NCI-H446 treated with DMSO at 0.1 percent for 48 hours (cell line): ENCODE measurements around the gene ZXDB.
"Not testable (repeated sequence)": the region's sequence is repeated elsewhere in the genome, so short reads cannot be mapped to it uniquely, and the experiment has no call there.

Experiments used
- DNase-seq: peaks from one replicate; lab custom pipeline; 2025; lab: John Stamatoyannopoulos, UW

The ZXDB gene

DNA sequence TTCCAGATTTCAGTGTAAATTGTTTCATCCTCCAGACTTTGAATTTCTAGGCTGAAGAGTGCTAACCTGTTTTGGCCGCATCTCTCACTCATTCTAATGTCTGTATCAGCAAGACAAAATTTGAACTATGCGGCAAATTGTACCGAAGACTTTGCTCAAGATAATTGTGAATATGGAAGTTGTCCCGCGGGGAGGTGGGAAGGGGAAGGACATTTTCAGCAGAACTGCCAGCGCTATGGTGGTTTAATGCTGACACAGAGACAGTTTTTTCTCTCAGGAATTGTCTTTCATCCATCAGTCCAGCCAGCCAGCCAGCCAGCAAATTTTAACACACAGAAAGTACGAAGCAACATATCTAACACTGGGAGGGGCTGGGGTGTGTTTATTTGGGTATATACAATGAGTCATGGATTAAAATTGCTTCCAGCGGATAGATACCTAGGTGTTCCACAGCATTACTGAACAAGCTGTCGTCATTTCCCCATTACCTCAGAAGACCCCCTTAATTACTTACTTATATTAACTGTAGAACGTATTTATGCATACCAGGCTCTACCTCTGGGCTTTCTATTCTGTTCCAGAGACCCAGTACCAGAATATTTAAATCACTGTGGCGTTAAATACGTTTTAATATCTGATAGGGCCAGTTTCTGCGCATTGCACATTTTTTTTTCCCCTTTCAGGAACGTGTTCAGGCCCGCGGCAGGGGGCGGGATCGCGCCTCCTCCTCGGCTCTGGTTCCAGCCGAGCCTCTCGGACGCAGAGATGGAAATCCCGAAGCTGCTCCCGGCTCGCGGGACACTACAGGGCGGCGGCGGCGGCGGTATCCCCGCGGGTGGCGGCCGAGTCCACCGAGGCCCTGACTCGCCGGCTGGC lies at the start of gene ZXDB:
ZXDB (plus strand) TSS at position 728 of the 876 bp plus-strand sequence; CDS start at position 766, 38 bp downstream.
- DNase-seq, result not testable (repeated sequence)

DNA sequence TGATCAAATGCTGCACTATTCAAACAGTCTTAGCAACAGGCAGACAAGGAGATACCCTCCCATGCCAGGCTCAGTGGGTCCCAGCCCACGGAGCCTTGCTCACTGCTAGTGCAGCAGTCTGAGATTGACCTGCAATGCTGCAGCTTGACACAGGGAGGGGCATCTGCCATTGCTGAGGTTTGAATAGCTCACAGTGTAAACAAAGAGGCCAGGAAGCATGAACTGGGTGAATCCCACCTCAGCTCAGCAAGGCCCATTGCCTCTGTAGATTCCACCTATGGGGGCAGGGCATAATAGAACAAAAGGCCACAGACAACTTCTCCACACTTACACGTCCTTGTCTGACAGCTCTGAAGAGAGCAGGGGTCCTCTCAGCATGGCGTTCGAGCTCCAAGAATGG lies 26.6 kb upstream of the ZXDB start:
- DNase-seq, result no peak

DNA sequence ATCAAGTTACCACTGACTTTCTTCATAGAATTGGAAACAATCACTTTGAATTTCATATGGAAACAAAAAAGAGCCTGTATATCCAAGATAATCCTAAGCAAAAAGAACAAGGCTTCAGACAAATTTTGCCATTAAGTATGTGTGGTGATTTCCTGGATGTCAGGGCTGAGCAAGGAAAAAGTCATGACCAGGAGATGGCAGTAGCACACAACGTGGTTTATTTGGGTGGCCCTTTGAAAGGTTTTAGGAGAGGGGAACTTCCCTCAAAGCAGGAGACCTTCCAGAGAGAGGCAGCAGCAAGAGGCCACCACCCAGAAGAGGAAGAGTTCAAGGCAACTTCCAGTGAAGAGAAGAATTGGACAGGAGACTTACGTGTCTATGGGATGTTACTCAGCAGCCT lies 18.1 kb upstream of the ZXDB start:
- DNase-seq, result no peak

DNA sequence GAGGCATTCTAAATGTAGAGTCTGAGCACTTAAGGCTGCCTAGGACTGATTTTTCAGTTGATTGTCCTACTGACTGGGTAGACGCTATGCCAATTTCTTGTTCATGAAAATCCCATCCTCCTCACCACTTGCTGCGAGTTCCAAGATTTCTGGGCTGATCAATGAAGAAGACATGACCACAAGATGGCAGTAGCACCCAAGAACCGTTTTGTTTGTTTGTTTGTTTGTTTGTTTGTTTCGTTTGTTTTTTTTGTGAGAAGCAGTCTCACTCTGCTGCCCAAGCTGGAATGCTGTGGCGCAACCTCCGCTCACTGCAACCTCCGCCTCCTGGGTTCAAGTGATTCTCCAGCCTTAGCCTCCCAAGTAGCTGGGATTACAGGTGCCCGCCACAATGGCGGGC lies 8.9 kb upstream of the ZXDB start:
- DNase-seq, result not testable (repeated sequence)

DNA sequence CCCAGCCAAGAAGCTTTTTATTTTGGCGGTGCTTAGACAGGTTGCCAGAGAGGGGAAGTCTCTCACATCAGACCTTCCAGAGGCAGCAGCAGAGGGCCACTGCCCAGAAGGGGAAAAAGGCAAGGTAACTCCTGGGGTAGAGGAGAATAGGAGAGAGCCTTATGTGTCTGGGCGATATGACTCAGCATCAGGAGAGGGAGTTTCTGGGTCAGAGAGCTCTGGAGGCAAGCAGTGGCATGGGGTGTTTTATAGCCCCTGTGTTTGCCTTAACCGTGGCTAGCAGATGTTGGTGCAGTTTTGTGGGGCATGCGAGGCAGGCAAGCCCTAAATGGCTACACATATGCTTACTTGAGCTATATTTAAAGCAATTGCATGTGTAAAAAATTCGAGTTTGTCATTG lies 8.3 kb upstream of the ZXDB start:
- DNase-seq, result no peak

DNA sequence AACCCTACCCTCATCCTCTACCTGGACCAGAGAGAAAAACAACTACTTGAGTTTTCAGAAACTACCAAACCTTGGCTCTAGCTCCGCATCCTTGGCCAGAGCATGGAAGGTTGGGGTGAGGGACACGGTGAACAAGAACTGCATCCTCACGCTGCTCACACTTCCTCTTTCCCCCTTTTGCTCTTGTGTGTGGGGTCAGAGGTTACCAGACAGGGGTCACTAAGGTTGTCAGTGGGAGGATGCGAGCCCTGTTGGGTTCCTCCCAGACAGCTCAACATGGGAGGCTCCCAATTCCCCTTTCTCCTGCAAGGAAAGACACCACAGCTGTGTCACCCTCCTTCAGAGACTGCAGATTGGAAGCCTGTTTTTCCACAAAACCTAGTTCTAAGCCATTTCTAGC lies 5.5 kb upstream of the ZXDB start:
- DNase-seq, result no peak

DNA sequence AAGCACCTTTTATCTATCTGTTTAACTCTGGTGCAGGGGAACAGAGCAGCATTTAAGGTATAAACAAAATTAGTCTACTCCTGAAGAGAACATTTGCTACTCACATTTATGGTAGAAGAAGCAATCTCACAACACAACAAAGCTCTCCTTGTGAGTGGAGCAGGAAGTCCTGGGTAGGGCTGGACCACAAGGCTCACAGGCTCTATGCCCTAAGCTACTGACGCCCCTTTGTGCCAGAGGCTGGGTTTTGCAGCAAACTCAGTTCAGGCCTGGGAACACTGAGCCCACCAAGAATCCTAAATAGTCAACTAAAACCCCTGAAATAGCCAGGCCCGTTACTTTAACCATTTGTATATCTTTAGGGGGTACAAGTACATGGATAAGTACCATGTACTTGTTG lies 4.7 kb upstream of the ZXDB start:
- DNase-seq, result no peak

DNA sequence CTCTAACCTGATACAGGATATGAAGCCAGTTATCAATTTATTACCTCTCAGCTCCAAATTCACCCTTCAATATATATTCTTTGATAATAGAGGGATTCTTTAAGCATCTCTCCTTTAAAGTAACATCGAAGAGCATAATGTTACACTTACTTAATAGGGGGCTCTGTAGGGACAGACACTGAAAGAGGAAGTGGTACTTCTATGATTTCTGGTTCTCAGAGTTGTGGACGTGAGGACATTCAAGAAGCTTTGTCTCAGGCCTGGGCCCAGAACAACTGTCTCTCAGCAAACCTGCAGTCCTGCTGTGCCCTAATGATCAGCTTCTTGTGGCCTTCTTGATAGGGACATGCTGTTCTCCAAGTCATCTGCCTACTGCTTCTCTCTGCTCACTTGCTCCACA lies 4.2 kb upstream of the ZXDB start:
- DNase-seq, result no peak

DNA sequence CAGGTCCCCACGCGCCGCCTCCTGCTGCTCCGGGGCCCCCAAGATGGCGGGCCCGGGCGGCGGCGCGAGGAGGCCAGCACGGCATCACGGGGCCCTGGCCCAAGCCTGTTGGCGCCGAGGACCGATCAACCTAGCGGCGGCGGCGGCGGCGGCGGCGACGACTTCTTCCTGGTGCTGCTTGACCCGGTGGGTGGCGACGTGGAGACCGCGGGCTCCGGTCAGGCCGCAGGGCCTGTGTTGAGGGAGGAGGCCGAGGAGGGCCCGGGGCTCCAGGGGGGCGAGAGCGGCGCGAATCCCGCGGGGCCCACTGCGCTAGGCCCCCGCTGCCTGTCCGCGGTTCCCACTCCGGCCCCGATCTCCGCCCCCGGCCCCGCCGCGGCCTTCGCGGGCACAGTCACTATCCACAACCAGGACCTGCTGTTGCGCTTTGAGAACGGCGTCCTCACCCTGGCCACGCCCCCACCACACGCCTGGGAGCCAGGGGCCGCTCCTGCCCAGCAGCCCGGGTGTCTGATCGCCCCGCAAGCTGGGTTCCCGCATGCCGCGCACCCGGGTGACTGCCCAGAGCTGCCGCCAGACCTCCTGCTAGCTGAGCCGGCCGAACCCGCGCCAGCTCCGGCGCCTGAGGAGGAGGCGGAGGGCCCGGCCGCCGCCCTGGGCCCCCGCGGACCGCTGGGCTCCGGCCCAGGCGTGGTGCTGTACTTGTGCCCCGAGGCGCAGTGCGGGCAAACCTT lies 516 bp downstream of the ZXDB start:
- DNase-seq, result not testable (repeated sequence)

DNA sequence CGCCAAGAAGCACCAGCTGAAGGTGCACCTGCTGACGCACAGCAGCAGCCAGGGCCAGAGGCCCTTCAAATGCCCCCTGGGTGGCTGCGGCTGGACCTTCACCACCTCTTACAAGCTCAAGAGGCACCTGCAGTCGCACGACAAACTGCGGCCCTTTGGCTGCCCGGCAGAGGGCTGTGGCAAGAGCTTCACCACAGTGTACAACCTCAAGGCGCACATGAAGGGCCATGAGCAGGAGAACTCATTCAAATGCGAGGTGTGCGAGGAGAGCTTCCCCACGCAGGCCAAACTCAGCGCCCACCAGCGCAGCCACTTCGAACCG lies 1.0 kb downstream of the ZXDB start:
- not testable (repeated sequence) for DNase-seq

DNA sequence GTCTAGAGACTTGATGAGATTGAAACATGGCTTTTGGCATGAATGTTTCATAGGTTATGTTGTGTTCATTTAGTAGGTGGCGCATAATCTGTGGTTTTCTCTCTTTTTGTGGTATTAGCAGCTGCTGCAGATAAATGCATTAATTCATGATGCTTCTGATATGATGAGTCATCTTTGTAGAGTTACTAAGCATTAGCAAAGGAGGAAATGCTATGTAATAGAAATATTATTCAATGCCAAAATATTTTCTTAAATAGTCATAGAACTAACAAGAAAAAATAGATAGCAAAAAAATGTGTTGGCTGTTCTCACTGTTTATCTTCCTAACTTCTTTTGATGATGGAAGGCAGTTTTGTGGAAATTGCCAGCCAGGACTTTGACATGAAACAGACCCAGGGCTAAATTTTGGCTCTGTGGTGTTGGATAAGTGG lies 3.6 kb downstream of the ZXDB start:
- no peak for DNase-seq

DNA sequence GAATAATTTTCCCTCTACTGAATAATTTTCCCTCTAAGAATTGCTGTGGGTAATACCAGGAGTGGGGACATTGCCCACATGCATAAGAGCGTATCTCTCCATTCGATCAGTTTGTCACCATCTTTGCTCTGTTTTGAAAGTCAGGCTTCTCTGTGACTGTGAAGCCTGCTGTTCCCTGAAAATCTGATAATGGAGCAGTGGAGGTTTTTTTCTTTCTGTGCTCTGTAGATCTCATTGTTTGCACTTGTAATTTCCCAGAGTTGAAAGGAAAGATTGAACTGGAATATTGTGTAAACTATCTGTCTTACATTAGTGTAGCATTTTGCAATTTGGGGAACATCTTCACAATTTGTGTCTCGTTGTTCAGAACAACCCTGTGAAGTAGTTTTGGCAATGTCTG lies 4.3 kb downstream of the ZXDB start:
- DNase-seq, result no peak

DNA sequence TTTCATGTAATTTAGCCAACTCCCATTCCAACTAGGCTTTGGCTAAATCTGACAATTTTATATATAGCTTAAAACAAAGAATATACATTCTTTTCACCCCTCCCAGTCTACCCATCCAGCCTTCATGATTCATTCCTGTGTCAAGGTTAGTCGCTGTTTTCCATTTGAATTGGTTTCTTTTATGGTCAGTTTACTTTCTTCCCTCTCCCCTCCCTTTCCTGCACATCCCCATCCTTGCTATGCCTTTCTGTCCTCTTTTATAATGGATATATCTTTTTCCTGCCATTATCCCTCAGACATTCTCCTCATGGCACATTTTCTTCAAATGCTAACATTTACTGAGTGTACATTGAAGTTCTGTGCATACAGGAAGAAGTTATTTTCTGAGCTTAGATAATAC lies 4.7 kb downstream of the ZXDB start:
- no peak for DNase-seq

DNA sequence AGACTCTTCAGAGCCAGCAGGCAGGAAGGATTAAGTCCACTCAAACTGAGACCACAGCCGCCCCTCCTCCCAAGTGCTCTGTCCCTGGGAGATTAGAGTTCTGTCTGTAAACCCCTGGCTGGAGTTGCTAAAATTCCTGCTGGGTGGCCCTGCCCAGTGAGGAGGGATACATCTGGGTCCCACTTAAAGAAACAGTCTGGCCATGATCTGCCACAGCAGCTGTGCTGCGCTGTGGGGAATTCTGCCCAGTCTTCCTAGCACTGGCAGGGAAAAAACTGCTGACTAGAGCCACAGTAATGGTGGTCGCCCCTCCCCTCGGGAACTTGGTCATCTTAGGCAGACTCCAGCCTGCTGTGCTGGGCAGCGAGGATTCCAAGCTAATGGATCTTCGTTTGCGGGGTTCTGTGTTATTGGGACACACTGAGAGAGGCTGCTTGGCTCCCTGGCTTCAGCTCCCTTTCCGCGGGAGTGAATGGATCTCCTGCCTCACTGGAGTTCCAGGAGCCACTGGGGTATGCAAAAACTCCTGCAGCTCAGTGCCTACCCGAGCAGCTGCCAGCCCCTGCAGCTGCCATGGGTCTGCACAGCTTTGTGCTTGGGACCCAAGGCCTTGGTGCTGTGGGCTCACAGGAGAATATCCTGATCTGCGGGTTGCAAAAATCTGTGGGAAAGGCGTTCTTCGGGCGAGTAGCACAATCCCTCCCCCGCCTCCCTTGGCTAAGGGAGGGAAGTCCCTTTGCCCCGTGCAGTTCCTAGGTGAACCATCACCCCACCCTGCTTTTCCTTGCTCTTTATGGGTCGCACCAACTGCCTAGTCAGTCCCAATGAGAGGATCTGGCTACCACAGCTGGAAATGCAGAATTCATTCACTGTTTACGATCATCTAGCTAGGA lies 15.7 kb downstream of the ZXDB start:
- DNase-seq, result no peak

DNA sequence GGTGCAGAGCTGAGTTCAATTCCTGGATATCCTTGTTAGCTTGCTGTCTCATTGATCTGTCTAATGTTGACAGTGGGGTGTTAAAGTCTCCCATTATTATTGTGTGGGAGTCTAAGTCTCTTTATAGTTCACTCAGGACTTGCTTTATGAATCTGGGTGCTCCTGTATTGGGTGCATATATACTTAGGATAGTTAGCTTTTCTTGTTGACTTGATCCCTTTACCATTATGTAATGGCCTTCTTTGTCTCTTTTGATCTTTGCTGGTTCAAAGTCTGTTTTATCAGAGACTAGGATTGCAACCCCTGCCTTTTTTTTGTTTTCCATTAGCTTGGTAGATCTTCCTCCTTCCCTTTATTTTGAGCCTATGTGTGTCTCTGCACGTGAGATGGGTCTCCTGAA lies 21.5 kb downstream of the ZXDB start:
- not testable (repeated sequence) for DNase-seq

DNA sequence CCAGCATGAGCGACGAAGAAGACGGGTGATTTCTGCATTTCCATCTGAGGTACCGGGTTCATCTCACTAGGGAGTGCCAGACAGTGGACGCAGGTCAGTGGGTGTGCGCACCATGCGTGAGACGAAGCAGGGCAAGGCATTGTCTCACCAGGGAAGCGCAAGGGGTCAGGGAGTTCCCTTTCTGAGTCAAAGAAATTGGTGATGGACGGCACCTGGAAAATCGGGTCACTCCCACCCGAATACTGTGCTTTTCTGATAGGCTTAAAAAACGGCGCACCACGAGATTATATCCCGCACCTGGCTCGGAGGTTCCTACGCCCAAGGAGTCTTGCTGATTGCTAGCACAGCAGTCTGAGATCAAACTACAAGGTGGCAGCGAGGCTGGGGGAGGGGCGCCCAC lies 37.6 kb downstream of the ZXDB start:
- not testable (repeated sequence) for DNase-seq

DNA sequence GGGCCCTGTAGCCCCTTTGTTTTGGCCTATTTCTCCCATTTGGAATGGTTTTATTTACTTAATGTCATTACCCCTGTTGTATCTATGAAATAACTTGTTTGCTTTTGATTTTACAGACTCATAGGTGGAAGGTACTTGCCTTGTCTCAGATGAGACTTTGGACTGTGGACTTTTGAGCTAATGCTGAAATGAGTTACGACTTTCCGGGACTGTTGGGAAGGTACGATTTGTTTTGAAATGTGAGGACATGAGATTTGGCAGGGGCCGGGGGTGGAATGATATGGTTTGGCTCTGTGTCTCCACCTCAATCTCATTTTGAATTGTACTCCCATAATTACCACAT lies 48.8 kb downstream of the ZXDB start:
- no peak for DNase-seq

DNA sequence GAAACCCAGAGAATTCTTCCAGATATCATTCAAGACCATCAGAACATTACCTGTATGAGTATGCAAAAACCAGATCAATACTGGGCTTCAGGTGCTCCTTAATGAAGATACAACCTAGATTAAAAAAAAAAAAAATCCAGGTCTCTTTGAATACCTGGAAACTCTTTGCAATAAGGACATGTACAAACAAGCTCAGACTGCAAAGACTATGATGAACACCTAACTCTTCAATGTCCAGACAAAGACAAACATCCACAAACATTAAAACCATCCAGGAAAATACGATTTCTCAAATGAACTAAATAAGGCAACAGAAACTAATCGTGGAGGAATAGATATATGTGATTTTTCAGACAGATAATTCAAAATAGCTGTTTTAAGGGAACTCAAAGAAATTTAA lies 49.5 kb downstream of the ZXDB start:
- no peak for DNase-seq

DNA sequence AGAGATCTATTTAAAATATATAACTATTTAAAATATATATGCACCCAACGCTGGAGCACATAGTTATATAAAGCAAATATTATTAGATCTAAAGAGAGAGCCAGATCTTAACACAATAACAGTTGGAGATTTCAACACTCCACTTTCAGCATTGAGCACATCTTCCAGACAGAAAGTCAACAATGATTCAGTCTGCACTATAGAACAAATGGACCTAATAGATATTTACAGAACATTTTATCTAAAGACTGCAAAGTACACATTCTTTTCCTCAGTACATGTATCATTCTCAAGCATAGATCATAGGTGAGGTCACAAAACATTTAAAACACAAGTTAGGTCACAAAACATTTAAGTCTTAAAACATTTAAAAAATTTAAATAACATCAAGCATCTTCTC lies 51.9 kb downstream of the ZXDB start:
- DNase-seq, result no peak

DNA sequence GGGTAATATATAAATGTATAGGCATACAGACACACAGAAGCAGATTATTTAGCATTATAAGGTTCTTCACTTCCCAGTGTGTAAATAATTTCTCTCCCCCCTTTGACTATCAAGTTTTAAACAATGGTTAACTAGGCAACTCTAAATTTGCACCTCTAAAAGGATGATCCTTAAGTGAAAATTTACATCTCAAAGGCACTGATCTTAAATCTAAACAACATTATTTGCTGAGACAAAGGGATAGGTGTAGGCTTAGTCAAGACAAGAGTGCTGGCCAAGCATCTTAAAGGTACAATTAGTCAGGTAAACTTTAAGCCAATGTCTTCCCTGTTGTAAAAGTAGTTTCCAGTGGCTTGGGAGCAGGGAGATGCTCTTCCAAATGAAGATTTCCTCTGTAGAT lies 55.2 kb downstream of the ZXDB start:
- no peak for DNase-seq
